GM21367 (cell line): Measurements from ENCODE around the gene ZNF354B.
"Not testable (repeated sequence)": the region's sequence is repeated elsewhere in the genome, so short reads cannot be mapped to it uniquely, and the experiment has no call there.

Experiments used
- ATAC-seq: cut with Tn5 transposase; IDR thresholded peaks from one replicate; pipeline ENCODE4 v1.9.1; 2021; ENCODE audit not compliant: unreplicated experiment

ZNF354B gene

DNA sequence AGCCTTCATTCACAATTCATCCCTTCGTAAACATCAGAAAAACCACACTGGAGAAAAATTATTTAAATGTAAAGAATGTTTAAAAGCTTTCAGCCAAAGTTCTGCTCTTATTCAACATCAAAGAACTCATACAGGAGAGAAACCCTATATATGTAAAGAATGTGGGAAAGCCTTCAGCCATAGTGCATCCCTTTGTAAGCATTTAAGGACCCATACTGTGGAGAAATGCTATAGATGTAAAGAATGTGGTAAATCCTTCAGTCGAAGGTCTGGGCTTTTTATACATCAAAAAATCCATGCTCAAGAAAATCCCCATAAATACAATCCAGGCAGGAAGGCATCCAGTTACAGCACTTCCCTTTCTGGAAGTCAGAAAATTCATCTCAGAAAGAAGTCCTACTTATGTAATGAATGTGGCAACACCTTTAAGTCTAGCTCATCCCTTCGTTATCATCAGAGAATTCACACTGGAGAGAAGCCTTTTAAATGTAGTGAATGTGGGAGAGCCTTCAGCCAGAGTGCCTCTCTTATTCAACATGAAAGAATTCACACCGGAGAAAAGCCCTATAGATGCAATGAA, 23.5 kb downstream of the ZNF354B start:
- not testable (repeated sequence) for ATAC-seq

DNA sequence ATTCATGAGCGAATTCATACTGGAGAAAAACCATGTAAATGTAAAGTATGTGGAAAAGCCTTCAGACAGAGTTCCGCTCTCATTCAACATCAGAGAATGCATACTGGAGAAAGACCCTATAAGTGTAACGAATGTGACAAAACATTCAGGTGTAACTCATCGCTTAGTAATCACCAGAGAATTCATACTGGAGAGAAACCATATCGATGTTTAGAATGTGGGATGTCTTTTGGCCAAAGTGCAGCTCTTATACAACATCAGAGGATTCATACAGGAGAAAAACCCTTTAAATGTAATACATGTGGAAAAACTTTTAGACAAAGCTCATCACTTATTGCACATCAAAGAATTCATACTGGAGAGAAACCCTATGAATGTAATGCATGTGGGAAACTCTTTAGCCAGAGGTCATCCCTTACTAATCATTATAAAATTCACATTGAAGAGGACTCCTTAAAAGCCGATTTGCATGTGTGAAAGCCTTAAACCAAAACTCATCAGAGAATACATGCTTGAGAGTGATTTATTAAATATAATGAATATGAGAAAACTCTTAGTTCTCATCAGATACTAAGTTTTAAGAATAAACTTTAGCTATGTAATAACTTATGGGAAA, 24.2 kb downstream of the ZNF354B start:
- ATAC-seq, result no peak

GRCh38 chr5:178895615-178896571, 36.1 kb downstream of the ZNF354B start, which contains the start of gene ZFP2:
Gene ZFP2 (plus strand): TSS chr5:178895913. CDS start chr5:178931314, 35,401 bp downstream.
- ATAC-seq, result no peak

DNA sequence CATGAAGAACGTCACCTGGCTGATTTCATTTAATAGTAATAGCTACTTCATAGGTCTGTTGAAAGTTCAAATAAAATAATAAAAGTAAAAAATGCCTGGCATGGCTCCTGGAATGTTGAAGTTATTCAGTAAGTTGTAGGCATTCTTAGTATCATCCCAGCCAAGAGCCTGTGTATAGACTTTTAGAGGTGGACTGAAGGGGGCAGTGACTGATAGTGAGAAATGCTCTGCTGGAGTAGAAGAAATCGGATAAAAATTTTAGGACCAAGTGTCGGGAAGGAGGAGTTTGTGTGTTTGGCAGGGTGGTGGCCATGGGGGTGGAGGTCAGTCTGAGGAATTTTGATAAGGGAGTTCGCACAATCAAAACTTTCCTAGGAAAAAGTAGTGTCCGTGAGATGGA, 39.5 kb downstream of the ZNF354B start:
- ATAC-seq, result no peak

DNA sequence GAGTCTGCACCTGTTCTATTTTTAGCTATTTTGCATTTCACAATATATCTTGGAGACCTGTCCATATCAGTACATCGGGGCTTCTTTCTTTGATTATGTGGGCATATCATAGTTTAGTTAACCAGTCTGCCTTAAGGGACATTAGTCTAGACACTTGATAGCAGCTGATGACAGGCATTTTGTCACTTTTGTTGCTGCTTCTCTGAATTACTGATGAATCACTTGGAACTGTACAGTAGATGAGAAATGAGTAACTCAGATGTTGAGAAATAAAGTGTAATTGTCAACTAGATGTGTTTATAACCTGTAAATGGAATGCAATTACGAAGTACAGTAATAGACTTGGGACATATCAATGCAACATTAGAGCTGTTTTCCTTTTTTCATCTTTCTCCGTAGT, 43.1 kb downstream of the ZNF354B start:
- no peak for ATAC-seq

GRCh38 chr5:178931846-178932760, 72.3 kb downstream of the ZNF354B start:
- ATAC-seq, result no peak
